Measurements from ENCODE around the gene TTC9B.

The TTC9B gene

GRCh38 chr19:40236366-40236765 lies 18.2 kb upstream of the TTC9B start:
- Histone ChIP-seq H3K9ac (ENCODE audit: low read depth, low read length) (no peak overlapping the region), H3K4me1 (ENCODE audit: insufficient read depth, low read length) (peaks cover 7% of the 10 kb centered on the region), H3K9me3 (ENCODE audit: insufficient read depth, low read depth, low read length) (no peaks in the 10 kb centered on the region), H3K36me3 (ENCODE audit: insufficient read depth, low read depth, low read length) (peaks cover 58% of the 10 kb centered on the region), H3K27me3 (ENCODE audit: insufficient read depth, low read length) (no peaks in the 10 kb centered on the region), H3K27ac (ENCODE audit: low read length) (no peak overlapping the region), H3K4me3 (ENCODE audit: low read length) (no peak overlapping the region)

DNA sequence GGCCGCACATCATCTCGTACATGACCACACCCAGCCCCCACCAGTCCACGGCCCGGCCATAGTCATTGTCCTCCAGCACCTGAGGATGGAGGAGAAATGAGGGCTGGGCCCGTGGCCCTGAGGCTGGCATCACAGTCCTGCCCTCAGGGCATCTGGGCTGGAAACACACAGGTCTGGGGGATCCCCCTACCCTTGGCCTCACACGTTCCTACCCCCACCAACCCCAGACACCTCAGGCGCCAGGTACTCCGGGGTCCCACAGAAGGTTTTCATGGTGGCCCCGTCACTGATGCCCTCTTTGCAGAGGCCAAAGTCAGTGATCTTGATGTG lies 17.8 kb upstream of the TTC9B start:
- Histone ChIP-seq H3K9me3 (ENCODE audit: insufficient read depth, low read depth, low read length) (no peaks in the 10 kb centered on the region), H3K36me3 (ENCODE audit: insufficient read depth, low read depth, low read length) (peaks cover 54% of the 10 kb centered on the region), H3K4me3 (ENCODE audit: low read length) (no peak overlapping the region), H3K9ac (ENCODE audit: low read depth, low read length) (no peak overlapping the region), H3K4me1 (ENCODE audit: insufficient read depth, low read length) (peaks cover 10% of the 10 kb centered on the region), H3K27ac (ENCODE audit: low read length) (no peak overlapping the region), H3K27me3 (ENCODE audit: insufficient read depth, low read length) (no peaks in the 10 kb centered on the region)

DNA sequence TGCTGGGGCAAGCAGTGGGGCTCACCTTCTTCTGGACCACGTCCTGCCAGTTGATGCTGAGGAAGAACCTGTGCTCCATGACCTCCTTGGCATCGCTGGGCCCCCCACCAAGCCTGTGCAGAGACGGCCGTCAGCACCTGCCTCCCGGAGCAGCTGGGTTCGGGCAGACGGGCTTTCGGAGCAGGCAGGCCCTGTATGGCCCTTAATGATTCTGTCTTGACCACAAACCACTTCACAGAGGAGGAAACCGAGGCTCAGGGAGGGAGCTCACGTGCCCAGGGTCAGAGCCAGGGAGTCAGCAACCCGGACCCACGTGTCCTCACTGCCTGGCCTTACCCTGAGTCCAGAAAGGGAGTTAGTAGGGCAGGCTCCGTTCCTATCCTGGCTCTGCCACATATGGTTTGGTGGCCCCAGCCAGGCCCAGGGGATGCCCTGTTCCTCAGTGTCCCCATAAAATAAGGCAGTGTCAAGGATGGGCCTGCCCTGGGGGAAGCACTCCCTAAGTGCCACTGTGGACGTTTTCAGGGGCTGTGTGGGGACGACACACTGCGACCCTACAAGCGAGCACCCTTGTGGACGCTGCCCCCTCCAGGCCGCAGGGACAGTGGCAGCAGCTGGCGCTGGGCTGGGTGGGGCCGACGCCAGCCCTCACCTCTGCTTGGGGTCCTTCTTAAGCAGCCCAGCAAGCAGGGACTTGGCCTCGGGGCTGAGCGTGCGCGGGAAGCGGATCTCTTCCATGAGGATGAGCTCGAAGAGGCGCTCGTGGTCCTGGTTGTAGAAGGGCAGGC lies 17.2 kb upstream of the TTC9B start:
- H3K9ac ChIP-seq (ENCODE audit: low read depth, low read length) = no peak overlapping the region
- no peak overlapping the region for H3K4me3 ChIP-seq (ENCODE audit: low read length)
- no peaks in the 10 kb centered on the region for H3K27me3 ChIP-seq (ENCODE audit: insufficient read depth, low read length)
- H3K36me3 ChIP-seq (ENCODE audit: insufficient read depth, low read depth, low read length) = peaks cover 49% of the 10 kb centered on the region
- H3K27ac ChIP-seq (ENCODE audit: low read length) = no peak overlapping the region
- peaks cover 10% of the 10 kb centered on the region for H3K4me1 ChIP-seq (ENCODE audit: insufficient read depth, low read length)
- H3K9me3 ChIP-seq (ENCODE audit: insufficient read depth, low read depth, low read length) = no peaks in the 10 kb centered on the region

DNA sequence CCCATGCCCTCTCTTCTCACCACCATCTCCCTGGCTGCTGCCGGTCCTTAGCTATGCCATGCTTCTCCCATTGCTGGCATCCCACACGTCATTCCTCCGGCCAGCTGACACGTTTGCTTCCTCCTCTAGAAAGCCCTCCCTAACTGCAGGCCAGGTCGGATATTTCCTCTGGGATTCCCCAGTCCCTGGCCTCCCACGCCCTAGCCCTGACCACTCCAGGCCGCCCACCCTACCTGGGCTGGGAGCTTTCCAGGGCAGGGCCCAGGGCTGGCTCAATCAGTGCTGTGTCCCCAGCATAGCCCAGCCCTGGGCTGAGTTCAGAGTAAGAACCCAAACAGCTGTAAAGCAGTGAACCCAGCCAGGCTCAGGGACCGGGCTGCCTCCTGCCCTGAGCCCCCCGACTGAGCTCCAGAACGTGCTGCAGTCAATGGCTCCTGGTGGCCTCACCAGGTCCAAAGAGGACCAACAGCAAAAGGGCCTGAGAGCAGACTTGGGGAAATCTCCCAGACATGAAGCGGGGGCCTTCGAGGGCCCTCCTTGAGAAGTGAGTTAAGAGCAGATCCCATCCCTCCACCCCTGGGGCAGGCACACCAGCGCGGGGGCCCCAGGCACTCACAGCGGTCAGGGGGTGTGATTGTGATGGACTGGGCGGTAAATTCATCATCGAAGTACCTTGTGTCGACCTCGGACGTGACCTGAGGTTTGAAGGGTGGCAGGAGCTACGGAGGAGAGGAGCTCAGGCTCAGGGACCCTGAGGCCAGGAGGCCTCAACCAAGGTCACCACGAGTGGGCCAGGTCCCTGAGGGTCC lies 16.4 kb upstream of the TTC9B start:
- Histone ChIP-seq H3K9ac (ENCODE audit: low read depth, low read length) (no peak overlapping the region), H3K9me3 (ENCODE audit: insufficient read depth, low read depth, low read length) (no peaks in the 10 kb centered on the region), H3K36me3 (ENCODE audit: insufficient read depth, low read depth, low read length) (peaks cover 41% of the 10 kb centered on the region), H3K4me3 (ENCODE audit: low read length) (no peak overlapping the region), H3K4me1 (ENCODE audit: insufficient read depth, low read length) (peaks cover 10% of the 10 kb centered on the region), H3K27me3 (ENCODE audit: insufficient read depth, low read length) (no peaks in the 10 kb centered on the region), H3K27ac (ENCODE audit: low read length) (no peak overlapping the region)

- H3K9ac ChIP-seq (ENCODE audit: low read depth, low read length) = no peak overlapping the region
- H3K4me1 ChIP-seq (ENCODE audit: insufficient read depth, low read length) = peaks cover 10% of the 10 kb centered on the region
- H3K27ac ChIP-seq (ENCODE audit: low read length) = no peak overlapping the region
- H3K27me3 ChIP-seq (ENCODE audit: insufficient read depth, low read length) = no peaks in the 10 kb centered on the region
- H3K4me3 ChIP-seq (ENCODE audit: low read length) = no peak overlapping the region
- peaks cover 33% of the 10 kb centered on the region for H3K36me3 ChIP-seq (ENCODE audit: insufficient read depth, low read depth, low read length)
- H3K9me3 ChIP-seq (ENCODE audit: insufficient read depth, low read depth, low read length) = no peaks in the 10 kb centered on the region
These were observed 15.7 kb upstream of the TTC9B start for GRCh38 chr19:40233811-40234389.

DNA sequence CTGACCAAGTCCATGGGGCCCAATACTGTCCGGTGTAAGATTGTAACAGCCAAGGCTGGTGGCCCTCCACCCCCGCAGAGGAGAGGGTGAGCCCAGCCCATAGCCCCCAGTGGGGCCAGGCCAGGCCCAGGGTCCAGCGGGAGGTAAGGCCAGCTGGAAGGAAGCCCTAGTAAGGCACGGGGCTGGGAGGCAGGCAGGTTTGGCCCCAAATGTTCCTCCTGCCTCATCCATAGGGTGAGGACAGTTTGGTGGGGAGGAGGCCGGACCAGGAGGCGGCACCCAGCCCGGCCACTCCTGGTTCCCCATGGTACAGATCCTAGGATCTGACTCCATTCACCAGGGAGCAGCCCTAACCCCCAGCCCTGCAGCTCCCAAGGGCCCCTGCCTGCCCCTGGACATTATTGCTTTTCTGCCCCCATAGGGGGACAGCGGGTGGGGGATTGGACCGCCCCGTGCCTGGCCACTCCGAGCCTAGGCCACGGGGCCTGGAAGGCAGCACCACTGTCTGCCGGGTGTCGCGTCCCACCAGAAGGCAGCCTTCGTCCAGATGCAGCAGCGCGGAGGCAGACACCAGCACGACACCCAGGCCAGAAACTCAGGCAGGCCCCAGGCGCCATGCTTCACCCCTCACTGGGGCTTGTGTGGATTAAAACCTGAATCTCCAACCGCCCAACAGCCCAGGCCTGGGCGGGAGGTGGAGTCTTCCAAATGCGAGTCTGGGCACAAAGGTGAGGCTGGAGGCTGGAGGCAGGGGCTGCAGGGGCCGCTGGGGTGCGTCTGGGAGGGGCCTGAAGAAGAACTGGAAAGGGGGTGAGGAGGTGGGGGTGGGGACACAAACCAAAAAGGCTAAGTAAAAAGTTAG lies 15.0 kb upstream of the TTC9B start:
- no peak overlapping the region for H3K27ac ChIP-seq (ENCODE audit: low read length)
- no peak overlapping the region for H3K9ac ChIP-seq (ENCODE audit: low read depth, low read length)
- H3K27me3 ChIP-seq (ENCODE audit: insufficient read depth, low read length) = no peaks in the 10 kb centered on the region; the same call in 1 of the 2 replicates
- H3K9me3 ChIP-seq (ENCODE audit: insufficient read depth, low read depth, low read length) = no peaks in the 10 kb centered on the region
- H3K4me1 ChIP-seq (ENCODE audit: insufficient read depth, low read length) = peaks cover 10% of the 10 kb centered on the region
- peaks cover 27% of the 10 kb centered on the region for H3K36me3 ChIP-seq (ENCODE audit: insufficient read depth, low read depth, low read length)
- no peak overlapping the region for H3K4me3 ChIP-seq (ENCODE audit: low read length)

DNA sequence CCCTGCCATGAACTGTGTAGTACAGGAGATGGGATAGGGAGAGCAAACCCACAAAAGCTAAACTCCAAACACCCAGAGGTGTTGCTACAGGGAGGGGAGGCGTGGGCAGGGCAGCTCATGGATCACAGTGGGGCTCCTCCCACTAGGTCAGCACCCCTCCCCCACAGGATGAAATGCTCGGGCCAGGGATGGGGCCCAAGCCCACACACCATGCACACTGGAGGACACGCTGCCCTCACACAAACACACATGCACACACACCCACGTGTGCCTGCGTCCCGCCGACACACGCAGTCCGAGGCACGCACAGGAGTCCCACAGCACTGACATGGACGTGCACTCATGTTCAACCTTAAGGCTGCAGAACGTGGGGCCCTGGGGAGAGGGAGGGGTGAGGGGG lies 14.3 kb upstream of the TTC9B start:
- no peaks in the 10 kb centered on the region; the same call in 1 of the 2 replicates for H3K27me3 ChIP-seq (ENCODE audit: insufficient read depth, low read length)
- peaks cover 10% of the 10 kb centered on the region for H3K4me1 ChIP-seq (ENCODE audit: insufficient read depth, low read length)
- no peaks in the 10 kb centered on the region for H3K9me3 ChIP-seq (ENCODE audit: insufficient read depth, low read depth, low read length)
- no peak overlapping the region for H3K4me3 ChIP-seq (ENCODE audit: low read length)
- no peak overlapping the region for H3K27ac ChIP-seq (ENCODE audit: low read length)
- no peak overlapping the region for H3K9ac ChIP-seq (ENCODE audit: low read depth, low read length)
- H3K36me3 ChIP-seq (ENCODE audit: insufficient read depth, low read depth, low read length) = peaks cover 23% of the 10 kb centered on the region

GRCh38 chr19:40231544-40232424 lies 13.6 kb upstream of the TTC9B start:
- H3K27me3 ChIP-seq (ENCODE audit: insufficient read depth, low read length) = no peaks in the 10 kb centered on the region; the same call in 1 of the 2 replicates
- no peak overlapping the region; the same call in 1 of the 2 replicates for H3K4me3 ChIP-seq (ENCODE audit: low read length)
- H3K27ac ChIP-seq (ENCODE audit: low read length) = no peak overlapping the region
- H3K36me3 ChIP-seq (ENCODE audit: insufficient read depth, low read depth, low read length) = peaks cover 19% of the 10 kb centered on the region
- peaks cover 10% of the 10 kb centered on the region for H3K4me1 ChIP-seq (ENCODE audit: insufficient read depth, low read length)
- H3K9me3 ChIP-seq (ENCODE audit: insufficient read depth, low read depth, low read length) = no peaks in the 10 kb centered on the region
- H3K9ac ChIP-seq (ENCODE audit: low read depth, low read length) = no peak overlapping the region; the same call in 1 of the 2 replicates

DNA sequence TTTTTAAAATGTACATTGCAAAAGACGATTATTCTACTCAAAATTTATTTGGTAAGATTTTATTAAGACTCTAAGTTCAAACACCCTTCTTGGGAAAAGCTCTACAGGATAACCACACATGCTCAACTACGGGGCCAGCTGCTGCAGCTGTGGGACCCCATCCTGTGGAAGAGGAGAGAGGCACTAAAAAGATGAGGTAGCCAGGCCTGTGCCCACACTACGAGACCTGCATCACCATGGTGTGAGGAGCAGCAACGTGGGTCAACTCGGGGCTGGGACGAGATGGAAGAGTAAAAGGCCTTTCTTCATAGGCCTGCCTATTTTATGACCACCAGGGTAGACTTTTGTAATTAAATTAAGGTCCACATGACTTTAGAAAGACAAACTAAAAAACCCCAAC lies 12.9 kb upstream of the TTC9B start:
- no peak overlapping the region; the same call in 1 of the 2 replicates for H3K9ac ChIP-seq (ENCODE audit: low read depth, low read length)
- H3K27me3 ChIP-seq (ENCODE audit: insufficient read depth, low read length) = no peaks in the 10 kb centered on the region; the same call in 1 of the 2 replicates
- no peak overlapping the region for H3K27ac ChIP-seq (ENCODE audit: low read length)
- no peaks in the 10 kb centered on the region for H3K9me3 ChIP-seq (ENCODE audit: insufficient read depth, low read depth, low read length)
- H3K36me3 ChIP-seq (ENCODE audit: insufficient read depth, low read depth, low read length) = peaks cover 12% of the 10 kb centered on the region
- peaks cover 10% of the 10 kb centered on the region for H3K4me1 ChIP-seq (ENCODE audit: insufficient read depth, low read length)
- no peak overlapping the region; the same call in 1 of the 2 replicates for H3K4me3 ChIP-seq (ENCODE audit: low read length)

DNA sequence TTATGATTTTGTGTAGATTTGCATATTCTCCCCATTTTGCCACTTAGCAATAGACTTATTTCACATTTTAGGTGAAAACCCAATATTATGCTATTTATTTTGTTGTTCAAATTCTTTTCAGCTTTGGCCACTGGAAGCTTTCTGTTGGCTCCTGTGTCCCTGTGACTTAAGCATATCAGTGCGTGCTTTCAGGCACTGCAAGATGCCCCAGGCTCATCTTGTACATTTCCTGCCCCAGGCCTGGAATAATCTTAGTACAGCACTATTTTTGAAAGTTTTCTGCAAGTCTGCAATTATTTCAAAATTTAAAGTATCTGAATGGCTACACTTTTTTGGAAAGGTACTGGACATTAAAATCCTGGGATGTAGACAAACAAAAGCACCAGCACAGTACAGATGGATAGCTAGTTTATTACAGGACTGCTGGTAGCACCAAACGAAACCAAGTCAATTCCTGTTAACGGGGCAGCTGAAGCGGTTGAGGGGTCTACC lies 11.8 kb upstream of the TTC9B start:
- Histone ChIP-seq H3K27me3 (ENCODE audit: insufficient read depth, low read length) (peaks cover 9% of the 10 kb centered on the region; the same call in 1 of the 2 replicates), H3K4me3 (ENCODE audit: low read length) (no peak overlapping the region), H3K4me1 (ENCODE audit: insufficient read depth, low read length) (peaks cover 10% of the 10 kb centered on the region), H3K36me3 (ENCODE audit: insufficient read depth, low read depth, low read length) (peaks cover 3% of the 10 kb centered on the region), H3K9ac (ENCODE audit: low read depth, low read length) (no peak overlapping the region), H3K9me3 (ENCODE audit: insufficient read depth, low read depth, low read length) (no peaks in the 10 kb centered on the region), H3K27ac (ENCODE audit: low read length) (no peak overlapping the region)

All from iPS-20b (cell line).